PFSK-1 (cell line): ENCODE data around the gene HAS3.

Experiments
- FOXP2 ChIP-seq: optimal IDR thresholded peaks from 2 replicates; pipeline ENCODE3; 2011; ENCODE audit warnings: borderline replicate concordance, control low read depth, inconsistent platforms; ENCODE audit not compliant: insufficient read depth; ENCODE audit errors: extremely low read length, extremely low read depth
- POLR2AphosphoS5 ChIP-seq: IDR thresholded peaks from 2 replicates; pipeline ENCODE4 v1.6.1; 2012; ENCODE audit warnings: low read depth, mild to moderate bottlenecking, control low read depth, low read length, moderate library complexity
- SIN3A ChIP-seq: IDR thresholded peaks from 2 replicates; pipeline ENCODE4 v1.6.1; 2012; ENCODE audit warnings: mild to moderate bottlenecking, low read length, moderate library complexity, borderline replicate concordance; ENCODE audit not compliant: insufficient read depth
- TAF1 ChIP-seq: IDR thresholded peaks from 2 replicates; pipeline ENCODE4 v1.6.1; 2012; ENCODE audit warnings: low read length, control low read depth, borderline replicate concordance; ENCODE audit not compliant: insufficient read depth
- TF ChIP-seq, protein P1 (sequence below), 2 experiments: IDR thresholded peaks; 2 replicates each; pipeline versions ENCODE4 v1.6.1 to v1.8.0; 2011 to 2012; ENCODE audit warnings: low read depth in 2 of 2, low read length in 2 of 2, control low read depth in 1 of 2, inconsistent platforms in 1 of 2, mild to moderate bottlenecking in 1 of 2, moderate library complexity in 1 of 2; ENCODE audit not compliant: insufficient read depth in 1 of 2

Gene HAS3

DNA sequence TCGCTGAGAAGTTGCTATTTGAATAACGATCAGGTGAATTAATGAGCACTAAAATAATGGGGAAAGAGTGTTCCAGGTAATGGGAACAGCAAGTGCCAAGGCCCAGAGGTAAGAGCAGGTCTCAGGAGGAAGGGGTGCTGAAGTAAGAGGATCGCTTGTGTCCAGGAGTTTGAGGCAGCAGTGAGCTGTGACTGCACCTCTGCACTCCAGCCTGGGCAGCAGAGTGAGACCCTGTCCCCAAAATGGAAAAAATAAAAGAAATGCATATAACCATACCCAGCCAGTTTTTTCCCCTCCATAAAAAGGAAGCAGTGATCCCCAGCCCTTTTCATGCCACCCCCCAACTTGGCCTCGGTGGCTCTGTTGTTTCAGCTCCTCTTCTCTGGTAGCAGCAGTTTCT, 16.8 kb upstream of the HAS3 start:
- no peak for TF ChIP-seq POLR2AphosphoS5
- TF ChIP-seq SIN3A, result no peak
- no peak for TF ChIP-seq TAF1
- TF ChIP-seq, protein P1, sequence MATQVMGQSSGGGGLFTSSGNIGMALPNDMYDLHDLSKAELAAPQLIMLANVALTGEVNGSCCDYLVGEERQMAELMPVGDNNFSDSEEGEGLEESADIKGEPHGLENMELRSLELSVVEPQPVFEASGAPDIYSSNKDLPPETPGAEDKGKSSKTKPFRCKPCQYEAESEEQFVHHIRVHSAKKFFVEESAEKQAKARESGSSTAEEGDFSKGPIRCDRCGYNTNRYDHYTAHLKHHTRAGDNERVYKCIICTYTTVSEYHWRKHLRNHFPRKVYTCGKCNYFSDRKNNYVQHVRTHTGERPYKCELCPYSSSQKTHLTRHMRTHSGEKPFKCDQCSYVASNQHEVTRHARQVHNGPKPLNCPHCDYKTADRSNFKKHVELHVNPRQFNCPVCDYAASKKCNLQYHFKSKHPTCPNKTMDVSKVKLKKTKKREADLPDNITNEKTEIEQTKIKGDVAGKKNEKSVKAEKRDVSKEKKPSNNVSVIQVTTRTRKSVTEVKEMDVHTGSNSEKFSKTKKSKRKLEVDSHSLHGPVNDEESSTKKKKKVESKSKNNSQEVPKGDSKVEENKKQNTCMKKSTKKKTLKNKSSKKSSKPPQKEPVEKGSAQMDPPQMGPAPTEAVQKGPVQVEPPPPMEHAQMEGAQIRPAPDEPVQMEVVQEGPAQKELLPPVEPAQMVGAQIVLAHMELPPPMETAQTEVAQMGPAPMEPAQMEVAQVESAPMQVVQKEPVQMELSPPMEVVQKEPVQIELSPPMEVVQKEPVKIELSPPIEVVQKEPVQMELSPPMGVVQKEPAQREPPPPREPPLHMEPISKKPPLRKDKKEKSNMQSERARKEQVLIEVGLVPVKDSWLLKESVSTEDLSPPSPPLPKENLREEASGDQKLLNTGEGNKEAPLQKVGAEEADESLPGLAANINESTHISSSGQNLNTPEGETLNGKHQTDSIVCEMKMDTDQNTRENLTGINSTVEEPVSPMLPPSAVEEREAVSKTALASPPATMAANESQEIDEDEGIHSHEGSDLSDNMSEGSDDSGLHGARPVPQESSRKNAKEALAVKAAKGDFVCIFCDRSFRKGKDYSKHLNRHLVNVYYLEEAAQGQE (IDR thresholded peaks at IDR 0.05; ENCODE audit: insufficient read depth in 1 of 2, low read depth in 2 of 2, low read length in 2 of 2), result no peak
- TF ChIP-seq FOXP2, result no peak

DNA sequence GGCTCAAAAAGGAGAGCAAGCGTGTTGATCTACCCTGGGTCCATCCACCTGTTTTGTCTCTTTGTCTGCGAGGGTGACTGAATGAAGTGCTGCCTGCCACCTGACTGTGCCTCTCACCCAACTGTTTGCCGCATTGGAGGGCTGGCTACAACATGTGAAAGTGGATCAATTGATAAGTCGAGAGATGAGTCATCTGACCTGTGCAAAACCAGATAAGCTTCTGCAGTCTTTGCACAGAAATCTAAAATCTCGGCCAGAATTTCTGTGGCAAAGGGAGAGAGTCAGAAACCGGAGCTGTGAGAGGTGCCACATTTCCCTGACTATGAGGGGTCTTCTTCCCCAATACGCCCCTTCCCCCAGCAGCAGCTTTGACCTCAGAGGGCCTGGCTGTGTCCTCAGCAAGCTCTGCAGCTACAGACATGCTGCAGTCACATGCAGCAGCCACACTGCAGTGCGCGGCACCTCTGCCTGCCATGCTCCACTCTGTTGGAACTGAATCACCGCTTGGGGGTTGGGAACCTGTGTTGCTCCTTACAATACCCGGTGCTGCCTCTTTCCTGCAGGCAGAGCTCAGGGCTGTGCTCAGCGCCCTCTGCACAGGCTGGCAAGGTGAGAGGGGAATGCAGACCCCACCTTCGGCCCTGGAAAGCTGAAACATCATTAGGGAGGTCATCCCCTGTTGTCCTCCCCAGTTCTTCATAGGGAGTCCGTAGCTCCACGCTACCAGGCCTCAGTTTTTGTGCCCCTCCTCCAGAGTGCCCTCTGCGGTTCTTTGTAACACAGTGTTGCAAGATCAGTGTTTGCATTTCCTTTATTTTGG, 16.2 kb upstream of the HAS3 start:
- TF ChIP-seq SIN3A, result no peak
- TF ChIP-seq, protein P1 (IDR thresholded peaks at IDR 0.05; ENCODE audit: insufficient read depth in 1 of 2, low read depth in 2 of 2, low read length in 2 of 2), result no peak
- TF ChIP-seq TAF1, result no peak
- no peak for TF ChIP-seq POLR2AphosphoS5
- TF ChIP-seq FOXP2, result no peak

DNA sequence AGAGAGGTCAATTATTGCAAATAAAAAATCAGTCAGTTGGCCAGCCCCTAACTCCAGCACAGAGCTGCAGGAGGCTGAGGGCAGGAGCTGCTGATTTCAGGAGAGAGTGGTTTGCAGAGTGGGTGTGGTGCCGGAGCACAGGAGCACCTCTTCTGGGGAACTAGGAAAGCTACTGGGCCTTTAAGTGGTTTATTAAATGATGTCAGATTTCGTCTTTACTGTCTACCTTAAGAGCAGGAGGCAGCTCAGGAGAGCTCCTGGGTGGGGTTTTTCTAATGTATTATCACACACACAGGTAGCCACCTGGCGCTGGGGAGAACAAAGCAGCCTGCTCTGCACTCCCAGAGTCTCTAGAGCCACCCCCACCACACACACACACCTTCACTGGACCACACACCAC, 11.5 kb upstream of the HAS3 start:
- TF ChIP-seq SIN3A (no peak), TAF1 (no peak), FOXP2 (no peak)

DNA sequence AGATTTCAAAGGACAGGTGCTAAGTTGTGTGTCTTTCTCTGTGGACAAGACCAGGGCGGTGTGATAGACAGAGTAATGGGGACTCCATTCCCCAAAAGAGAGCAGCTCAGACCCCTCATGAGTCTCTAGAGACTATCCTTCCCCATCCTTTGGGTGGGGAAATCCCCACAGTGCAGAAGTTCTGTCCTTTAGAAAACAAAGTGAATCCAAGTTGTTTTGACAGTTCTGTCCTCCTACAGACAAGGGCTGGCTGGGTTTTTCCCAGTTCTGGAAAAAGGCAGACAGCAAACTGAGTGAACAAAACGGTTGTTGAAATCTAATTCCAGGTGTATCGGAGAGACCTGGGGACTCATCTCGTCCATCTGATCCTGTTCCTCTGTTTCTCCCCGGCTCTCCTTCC, 11.0 kb upstream of the HAS3 start:
- TF ChIP-seq, protein P1 (IDR thresholded peaks at IDR 0.05; ENCODE audit: insufficient read depth in 1 of 2, low read depth in 2 of 2, low read length in 2 of 2), result no peak
- TF ChIP-seq SIN3A (no peak), POLR2AphosphoS5 (no peak), FOXP2 (no peak), TAF1 (no peak)

DNA sequence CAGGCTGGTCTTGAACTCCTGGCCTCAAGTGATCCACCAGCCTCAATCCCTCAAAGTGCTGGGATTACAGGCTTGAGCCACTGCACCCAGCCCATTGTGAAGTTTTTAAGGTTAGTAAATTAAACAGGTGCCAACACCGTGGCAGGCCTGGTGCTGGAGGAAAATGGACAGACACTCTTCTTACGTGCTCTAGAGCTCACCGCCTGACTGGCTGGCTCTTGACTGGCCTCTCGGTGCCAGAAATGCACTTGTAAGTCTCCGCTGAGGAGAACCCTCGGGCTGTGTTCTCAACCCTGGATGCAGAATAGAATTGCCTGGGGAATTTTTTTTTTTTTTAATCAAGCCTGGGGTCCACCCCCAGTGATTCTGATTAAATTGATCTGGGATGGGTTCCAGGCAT, 10.3 kb upstream of the HAS3 start:
- TF ChIP-seq POLR2AphosphoS5, result no peak
- no peak for TF ChIP-seq TAF1
- no peak for TF ChIP-seq SIN3A
- no peak for TF ChIP-seq FOXP2
- TF ChIP-seq, protein P1 (IDR thresholded peaks at IDR 0.05; ENCODE audit: insufficient read depth in 1 of 2, low read depth in 2 of 2, low read length in 2 of 2), result no peak
